HG03521 (cell line): Measurements from ENCODE around the gene RPS6KA5.
"Not testable (repeated sequence)": the region's sequence is repeated elsewhere in the genome, so short reads cannot be mapped to it uniquely, and the experiment has no call there.

Experiments
- ATAC-seq: cut with Tn5 transposase; IDR thresholded peaks from one replicate; pipeline ENCODE4 v1.9.1; 2021; ENCODE audit warnings: mild to moderate bottlenecking, moderate library complexity; ENCODE audit not compliant: unreplicated experiment

The RPS6KA5 gene

DNA sequence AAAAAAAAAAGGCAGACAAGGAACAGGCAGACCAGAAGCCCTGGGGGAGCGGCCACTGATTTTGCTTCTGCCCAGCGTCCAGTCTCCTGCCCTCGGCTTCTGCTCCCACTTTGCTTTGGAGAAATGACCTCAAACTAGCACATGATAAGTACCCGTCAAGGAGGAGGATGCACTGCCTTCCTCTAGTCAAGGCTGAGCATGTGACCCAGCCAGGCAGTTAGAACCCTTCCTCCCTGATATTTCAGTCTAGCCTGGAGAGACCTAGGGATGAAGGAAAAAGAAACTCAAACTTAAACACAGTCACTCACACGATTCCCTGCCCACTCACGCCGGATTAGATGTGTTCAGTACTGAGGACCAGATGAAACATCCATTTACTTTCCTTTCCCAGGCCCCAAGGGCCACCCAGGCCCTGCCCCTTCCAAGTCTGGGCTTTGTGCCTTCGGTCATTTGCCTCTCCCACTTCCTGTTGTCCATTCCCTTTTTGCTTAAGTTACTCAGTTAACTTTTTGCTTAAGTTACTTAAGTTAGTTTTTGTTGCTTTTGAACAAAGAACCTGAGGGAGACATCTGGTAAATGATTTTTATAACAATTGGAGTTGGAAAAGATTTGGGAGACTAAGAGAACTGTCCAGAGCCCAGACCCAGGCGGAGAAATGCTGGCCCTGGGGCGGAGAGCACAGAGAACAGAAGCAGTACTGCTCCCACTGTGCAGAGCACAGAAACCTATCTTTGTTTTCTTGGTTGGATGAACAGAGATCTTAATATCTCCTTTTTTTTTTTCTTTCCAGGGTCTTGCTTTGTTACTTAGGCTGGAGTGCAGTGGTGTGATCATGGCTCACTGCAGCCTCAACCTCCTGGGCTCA, 221.2 kb downstream of the RPS6KA5 start:
- no peak for ATAC-seq

GRCh38 chr14:90838531-90838930, 221.9 kb downstream of the RPS6KA5 start:
- ATAC-seq: not testable (repeated sequence)

GRCh38 chr14:90837355-90837754, 223.1 kb downstream of the RPS6KA5 start:
- ATAC-seq: no peak

- no peak for ATAC-seq
Observed at GRCh38 chr14:90836692-90837063, 223.8 kb downstream of the RPS6KA5 start.

DNA sequence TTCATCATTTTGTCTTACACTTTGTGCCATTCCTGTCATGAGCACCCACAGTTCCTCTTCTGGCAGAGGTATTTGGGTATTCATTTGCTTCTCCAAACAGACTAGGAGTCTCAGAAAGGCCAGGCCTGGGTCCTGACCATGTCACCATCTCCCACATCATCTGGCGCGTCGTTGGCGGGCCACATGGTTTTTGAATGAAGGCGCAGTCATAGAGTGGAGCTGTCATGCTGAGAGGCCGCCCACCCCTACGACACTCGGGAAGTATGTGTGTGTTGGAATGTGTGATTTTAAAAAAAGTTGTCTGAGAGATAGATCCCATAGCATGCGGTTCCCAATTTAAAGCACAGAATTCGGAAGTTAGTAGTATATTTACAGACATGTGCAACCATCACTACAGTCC, 228.6 kb downstream of the RPS6KA5 start:
- ATAC-seq: no peak

DNA sequence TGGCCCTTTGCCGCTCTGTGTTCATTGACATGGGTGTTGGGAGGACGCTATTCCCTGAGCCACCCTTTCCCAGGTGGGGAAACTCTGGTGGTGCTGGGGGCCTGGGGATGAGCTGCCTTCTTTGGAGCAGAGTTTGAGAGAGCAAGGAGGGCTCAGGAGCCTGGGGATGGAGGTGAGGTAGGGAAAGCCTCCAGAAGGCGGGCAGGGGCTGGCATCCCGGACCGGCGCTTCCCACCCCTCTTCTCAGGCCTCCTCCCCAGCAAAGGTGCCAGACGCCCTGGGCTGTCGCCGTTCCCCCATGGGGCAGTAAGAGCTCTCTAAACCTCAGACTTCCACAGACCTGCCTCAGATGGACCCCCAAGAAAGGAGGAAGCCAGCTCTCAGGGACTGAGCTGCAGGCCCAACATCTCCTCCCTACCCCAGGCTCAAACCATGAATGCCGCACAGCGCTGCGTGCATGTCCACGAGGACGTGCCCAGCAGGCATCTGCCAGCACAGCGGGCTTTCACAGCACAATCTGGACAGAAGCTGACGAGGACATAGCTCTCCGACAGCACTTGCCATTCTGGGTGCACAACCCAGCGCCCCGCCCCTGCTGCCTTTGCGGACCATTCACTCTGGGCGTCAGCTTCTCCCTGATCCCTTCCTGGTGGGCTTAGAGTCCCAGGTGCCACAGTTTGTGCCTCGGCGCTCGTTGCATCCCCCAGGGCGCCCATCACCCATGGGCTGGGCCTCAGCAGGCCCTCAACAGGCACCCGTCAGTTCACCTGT, 229.3 kb downstream of the RPS6KA5 start:
- no peak for ATAC-seq

- ATAC-seq: no peak
Observed at GRCh38 chr14:90829677-90830076, 230.8 kb downstream of the RPS6KA5 start.

GRCh38 chr14:90828642-90829487, 231.6 kb downstream of the RPS6KA5 start:
- peak; percentile 31 for ATAC-seq

GRCh38 chr14:90827919-90828610, 232.4 kb downstream of the RPS6KA5 start:
- ATAC-seq: peak; percentile 99

- ATAC-seq: not testable (repeated sequence)
Observed at GRCh38 chr14:90823542-90823941, 236.9 kb downstream of the RPS6KA5 start.

GRCh38 chr14:90820958-90821357, 239.5 kb downstream of the RPS6KA5 start:
- ATAC-seq: peak; percentile 58

GRCh38 chr14:90819734-90820393, 240.6 kb downstream of the RPS6KA5 start:
- no peak for ATAC-seq

DNA sequence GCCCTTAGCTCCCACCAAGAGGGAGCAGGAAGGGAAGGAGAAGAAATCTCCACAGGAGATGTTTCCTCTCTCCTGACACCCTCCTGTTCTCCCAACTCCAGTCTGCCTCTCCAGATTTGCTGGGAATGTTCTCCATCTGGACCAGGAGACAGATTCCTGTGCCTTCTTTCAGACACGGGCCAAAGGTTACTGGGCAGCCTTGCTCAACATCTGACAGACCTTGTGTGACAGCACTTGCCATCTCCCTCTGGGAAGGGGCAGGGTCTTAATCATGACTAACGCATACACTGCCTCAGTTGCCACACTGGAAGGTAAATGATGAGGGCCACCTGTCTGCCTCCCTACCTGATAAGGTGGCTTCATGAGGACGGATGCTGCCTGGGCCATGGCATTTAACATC, 241.7 kb downstream of the RPS6KA5 start:
- ATAC-seq: no peak

DNA sequence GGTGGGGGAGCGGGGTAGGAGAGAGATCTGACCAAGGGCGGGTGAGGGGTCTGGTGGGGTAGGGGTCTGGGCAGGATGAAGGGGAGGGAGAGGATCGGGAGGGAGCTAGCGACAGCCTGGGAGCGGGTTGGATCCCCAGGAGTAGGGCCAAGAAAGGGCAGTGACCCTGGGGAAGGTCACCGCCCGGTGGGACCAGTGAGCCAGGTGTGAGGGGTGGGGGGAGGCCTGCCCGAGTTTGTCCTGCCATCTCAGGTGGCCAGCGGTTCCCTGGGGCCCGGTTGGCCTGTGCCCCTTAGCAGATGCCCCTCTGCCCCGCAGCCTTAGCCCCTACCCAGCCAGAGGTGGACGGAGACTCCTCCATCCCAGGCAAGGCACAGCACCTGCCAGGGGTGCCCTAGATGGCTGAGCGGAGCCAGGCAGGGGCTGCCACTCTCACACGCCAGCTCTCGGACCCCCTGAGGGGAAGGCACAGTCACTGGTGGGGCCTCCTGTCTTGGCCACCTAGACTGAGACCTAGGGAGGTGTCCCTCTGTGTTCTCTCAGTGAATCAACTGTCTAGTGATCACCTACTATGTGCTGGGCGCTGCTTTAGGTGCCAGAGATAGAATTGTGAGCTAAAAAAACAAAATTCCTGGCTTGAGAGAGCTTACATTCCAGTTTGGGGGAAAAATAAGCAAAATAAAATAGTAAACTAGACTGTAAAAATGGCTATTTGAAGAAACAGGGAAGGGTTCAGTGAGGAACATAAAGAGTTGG, 243.6 kb downstream of the RPS6KA5 start:
- ATAC-seq: no peak

- ATAC-seq: peak; percentile 55
Observed at GRCh38 chr14:90815822-90816662, 244.4 kb downstream of the RPS6KA5 start, which contains the start of gene TTC7B. Gene TTC7B (minus strand): TSS chr14:90816430. CDS start chr14:90816295, 135 bp downstream.

- no peak for ATAC-seq
Observed at GRCh38 chr14:90815572-90815821, 244.9 kb downstream of the RPS6KA5 start.

GRCh38 chr14:90814806-90815571, 245.5 kb downstream of the RPS6KA5 start:
- ATAC-seq: no peak

DNA sequence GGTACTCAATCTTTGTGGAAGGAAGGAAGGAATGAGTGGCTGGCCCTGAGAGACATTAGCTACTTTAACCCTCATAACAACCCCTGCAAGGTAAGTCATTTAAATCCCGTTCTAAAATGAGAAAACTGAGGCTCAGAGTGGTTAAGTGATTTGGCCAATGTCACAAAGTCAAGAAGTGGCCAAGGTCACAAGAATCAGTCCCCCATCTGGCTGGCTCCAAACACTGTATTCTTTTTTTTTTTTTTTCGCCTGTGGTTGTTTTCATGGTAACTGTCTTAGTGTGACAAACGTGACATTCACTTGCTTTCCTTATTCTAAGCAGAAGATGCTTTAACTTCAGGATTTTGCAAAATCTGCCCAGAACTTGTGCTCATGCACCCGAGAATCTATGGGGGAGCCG, 247.0 kb downstream of the RPS6KA5 start:
- ATAC-seq: no peak
